Measurements from ENCODE around the gene MTHFD1L.
A peak's percentile ranks its signal among the peaks of the same experiment; 100 is the strongest.

MTHFD1L gene

DNA sequence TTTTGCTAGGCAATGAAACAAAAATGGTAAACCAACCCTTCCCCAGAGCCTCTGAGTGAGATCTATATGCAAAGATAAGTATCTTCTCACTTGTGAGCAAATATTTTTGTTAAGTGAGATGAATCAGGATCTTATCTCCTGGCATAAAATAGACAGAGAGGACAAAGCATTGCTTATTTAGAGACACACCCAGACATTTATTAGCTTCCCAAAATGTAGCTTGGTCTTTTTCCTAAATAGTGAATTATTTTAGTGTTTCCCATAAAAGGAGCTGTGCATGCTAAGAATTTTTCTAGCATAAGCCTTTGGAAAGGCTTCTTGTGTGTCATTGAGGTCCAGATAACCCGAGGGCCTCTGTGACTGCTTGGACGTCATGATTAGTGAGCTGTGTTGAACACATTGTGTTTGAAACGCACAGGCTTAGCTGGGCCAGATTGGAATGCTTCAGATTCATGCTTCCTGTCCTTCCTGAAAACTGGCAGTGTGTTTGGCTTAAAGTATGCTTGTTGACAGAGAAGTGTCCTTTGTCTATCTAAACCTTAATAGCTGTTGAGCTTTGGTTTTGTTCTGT, 16.5 kb downstream of the MTHFD1L start:
- TF ChIP-seq CTCF (conservative IDR thresholded peaks at IDR 0.05) = no peak
- H3K27ac ChIP-seq = peak overlapping the region; percentile 85

- no peak for TF ChIP-seq CTCF (conservative IDR thresholded peaks at IDR 0.05)
- peak overlapping the region; percentile 85 for H3K27ac ChIP-seq
Measured at GRCh38 chr6:150883521-150883920, 18.0 kb downstream of the MTHFD1L start.

GRCh38 chr6:150886155-150886554, 20.7 kb downstream of the MTHFD1L start:
- H3K27ac ChIP-seq = no peak overlapping the region
- no peak for TF ChIP-seq CTCF (conservative IDR thresholded peaks at IDR 0.05)

GRCh38 chr6:150887978-150888563, 22.6 kb downstream of the MTHFD1L start:
- no peak overlapping the region for H3K27ac ChIP-seq
- TF ChIP-seq CTCF (conservative IDR thresholded peaks at IDR 0.05) = no peak

GRCh38 chr6:150890346-150890745, 24.8 kb downstream of the MTHFD1L start:
- peak overlapping the region; percentile 27; the same call in 1 of the 2 replicates for H3K27ac ChIP-seq
- no peak for TF ChIP-seq CTCF (conservative IDR thresholded peaks at IDR 0.05)

DNA sequence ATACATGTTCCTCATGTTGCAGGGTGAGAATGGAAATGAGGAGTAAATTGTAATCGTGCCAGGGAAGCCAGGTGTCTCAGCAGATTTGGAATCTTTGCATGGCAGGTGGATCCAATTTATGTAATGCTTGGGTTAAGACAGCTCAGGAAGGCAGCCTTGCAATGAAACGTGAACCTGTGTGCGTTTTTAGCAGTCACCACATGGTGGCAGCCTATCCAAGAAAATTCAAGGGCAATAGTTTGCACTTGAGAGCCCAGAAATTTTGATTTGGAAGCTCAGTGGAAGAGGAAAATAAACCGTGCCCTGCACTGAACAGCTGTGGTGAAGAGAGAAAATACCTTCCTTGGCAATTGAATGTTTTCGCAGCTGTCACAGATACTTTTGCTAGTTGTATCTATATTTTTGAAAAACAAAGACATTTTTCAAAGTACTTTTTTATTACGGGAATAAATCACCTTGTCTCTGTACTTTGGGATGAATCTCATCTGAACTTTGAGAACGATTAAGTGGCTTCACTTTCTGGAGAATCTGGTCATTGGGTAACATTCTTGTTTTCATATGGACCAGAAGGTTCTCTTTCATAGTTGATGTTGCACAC, 26.5 kb downstream of the MTHFD1L start:
- peak; percentile 85 for TF ChIP-seq CTCF (conservative IDR thresholded peaks at IDR 0.05)
- peak overlapping the region; percentile 33; the same call in 1 of the 2 replicates for H3K27ac ChIP-seq

- H3K27ac ChIP-seq = peak overlapping the region; percentile 33; the same call in 1 of the 2 replicates
- no peak for TF ChIP-seq CTCF (conservative IDR thresholded peaks at IDR 0.05)
Measured at GRCh38 chr6:150894191-150894744, 28.8 kb downstream of the MTHFD1L start.
